Neutrophil (primary cell): Measurements from ENCODE around the gene BANP.
"Not testable (repeated sequence)": the region's sequence is repeated elsewhere in the genome, so short reads cannot be mapped to it uniquely, and the experiment has no call there.

ENCODE experiments used
- H3K27ac ChIP-seq: fragments of 200-600 bp; sonication (generic); 2 replicates; pipeline ENCODE4 v1.5.1; 2016; ENCODE audit warnings: mild to moderate bottlenecking, moderate library complexity
- H3K27me3 ChIP-seq: fragments of 200-600 bp; sonication (generic); 2 replicates; pipeline ENCODE4 v1.6.0; 2016; ENCODE audit warnings: mild to moderate bottlenecking
- H3K36me3 ChIP-seq: fragments of 200-600 bp; sonication (generic); 2 replicates; pipeline ENCODE4 v1.5.1; 2017
- H3K4me1 ChIP-seq, 2 experiments: fragments of 200-600 bp in 1 of 2; sonication (generic) in 1 of 2; 1 replicate in 1 of 2; 2 replicates in 1 of 2; pipeline versions ENCODE4 v1.5.1 to v1.6.1; 2013 to 2016; ENCODE audit warnings: low read depth in 1 of 2, low read length in 1 of 2, mild to moderate bottlenecking in 1 of 2, moderate library complexity in 1 of 2; ENCODE audit not compliant: control insufficient read depth in 1 of 2, insufficient read depth in 1 of 2
- H3K4me3 ChIP-seq, 2 experiments: fragments of 200-600 bp in 1 of 2; sonication (generic) in 1 of 2; 1 replicate in 1 of 2; 2 replicates in 1 of 2; pipeline ENCODE4 v1.5.1; 2013 to 2016; ENCODE audit warnings: low read depth in 1 of 2, low read length in 1 of 2, mild to moderate bottlenecking in 1 of 2, moderate library complexity in 1 of 2
- H3K9me3 ChIP-seq: fragments of 200-600 bp; sonication (generic); 2 replicates; pipeline ENCODE4 v1.5.1; 2016
- TF ChIP-seq, protein P1 (sequence below): fragments of 200-600 bp; sonication (generic); IDR thresholded peaks from 2 replicates; pipeline ENCODE4 v1.5.1; 2016; ENCODE audit warnings: antibody characterized with exemption

The BANP gene

DNA sequence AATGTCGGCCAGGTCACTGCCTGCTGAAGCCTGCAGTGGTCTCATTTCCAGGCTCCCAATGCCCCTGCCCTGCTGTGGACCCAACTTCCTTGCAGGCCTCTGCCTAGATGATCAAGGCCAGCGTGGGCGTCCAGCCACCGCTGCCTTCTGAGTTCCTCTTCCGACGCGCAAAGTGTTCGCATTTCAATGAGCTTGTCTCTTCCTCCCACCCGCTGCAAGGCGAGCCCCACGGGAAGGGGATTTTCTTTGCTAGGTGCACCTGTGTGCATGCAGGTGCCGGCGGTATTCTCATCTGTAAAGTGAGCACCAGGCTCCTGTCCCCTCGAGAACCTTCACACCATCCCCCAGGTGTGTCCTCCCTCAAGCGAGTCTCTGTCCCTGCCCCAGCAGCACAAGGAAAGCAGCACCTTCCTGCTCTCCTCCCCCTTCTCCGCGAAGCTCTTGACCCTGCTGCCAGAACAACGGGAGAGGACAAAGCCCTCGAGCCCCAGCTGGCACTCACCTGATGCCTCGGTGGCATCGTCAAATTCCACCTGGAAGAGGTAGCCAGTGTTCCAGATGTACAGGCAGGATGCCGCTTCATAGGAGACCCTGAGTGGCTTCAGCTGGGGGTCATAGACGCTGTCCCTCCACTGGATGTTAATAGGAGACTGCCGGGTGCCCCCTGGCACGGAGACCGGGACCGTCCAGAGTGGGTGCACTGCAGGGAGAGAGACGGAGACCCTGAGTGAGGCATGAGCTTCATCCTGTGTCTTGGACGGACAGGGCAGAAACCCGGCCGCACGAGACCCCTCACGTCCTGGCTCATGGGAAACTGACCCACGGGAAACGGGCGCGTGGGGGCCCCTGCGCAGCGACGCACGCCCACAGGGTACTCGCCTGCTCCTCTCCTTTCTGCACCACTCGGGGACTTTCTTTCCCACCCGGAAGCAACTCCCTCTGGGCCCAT is 24.7 kb upstream of the BANP start:
- Histone ChIP-seq H3K36me3 (no peaks in the 10 kb centered on the region), H3K27ac (no peak overlapping the region), H3K9me3 (no peaks in the 10 kb centered on the region), H3K4me1 (peaks cover 0 to 6% of the 10 kb centered on the region in 2 experiments), H3K4me3 (no peak overlapping the region), H3K27me3 (peaks cover 17% of the 10 kb centered on the region)
- TF ChIP-seq, protein P1, sequence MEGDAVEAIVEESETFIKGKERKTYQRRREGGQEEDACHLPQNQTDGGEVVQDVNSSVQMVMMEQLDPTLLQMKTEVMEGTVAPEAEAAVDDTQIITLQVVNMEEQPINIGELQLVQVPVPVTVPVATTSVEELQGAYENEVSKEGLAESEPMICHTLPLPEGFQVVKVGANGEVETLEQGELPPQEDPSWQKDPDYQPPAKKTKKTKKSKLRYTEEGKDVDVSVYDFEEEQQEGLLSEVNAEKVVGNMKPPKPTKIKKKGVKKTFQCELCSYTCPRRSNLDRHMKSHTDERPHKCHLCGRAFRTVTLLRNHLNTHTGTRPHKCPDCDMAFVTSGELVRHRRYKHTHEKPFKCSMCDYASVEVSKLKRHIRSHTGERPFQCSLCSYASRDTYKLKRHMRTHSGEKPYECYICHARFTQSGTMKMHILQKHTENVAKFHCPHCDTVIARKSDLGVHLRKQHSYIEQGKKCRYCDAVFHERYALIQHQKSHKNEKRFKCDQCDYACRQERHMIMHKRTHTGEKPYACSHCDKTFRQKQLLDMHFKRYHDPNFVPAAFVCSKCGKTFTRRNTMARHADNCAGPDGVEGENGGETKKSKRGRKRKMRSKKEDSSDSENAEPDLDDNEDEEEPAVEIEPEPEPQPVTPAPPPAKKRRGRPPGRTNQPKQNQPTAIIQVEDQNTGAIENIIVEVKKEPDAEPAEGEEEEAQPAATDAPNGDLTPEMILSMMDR = no peak

DNA sequence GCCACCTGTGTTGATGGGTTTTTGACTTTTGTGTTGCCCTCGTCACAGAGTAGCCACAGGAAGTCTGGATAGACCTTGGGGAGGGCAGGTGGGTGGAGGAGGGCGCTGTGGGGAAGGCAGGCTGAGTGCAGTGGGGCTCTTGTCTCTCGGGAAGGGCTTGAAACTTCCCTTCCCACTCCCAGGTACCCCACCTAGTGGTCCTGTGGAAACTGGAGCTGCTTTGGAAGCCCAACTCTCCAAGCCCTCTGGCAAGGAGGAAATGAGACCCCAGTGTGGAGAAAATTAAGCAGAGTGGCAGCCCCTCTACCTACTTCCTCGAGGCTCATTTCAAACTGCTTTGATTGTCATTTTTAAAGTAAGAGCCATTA is 24.1 kb upstream of the BANP start:
- Histone ChIP-seq H3K9me3 (no peaks in the 10 kb centered on the region), H3K27ac (no peak overlapping the region), H3K36me3 (no peaks in the 10 kb centered on the region), H3K4me1 (peaks cover 0 to 6% of the 10 kb centered on the region in 2 experiments), H3K4me3 (no peak overlapping the region), H3K27me3 (peaks cover 17% of the 10 kb centered on the region)
- TF ChIP-seq, protein P1 = no peak

DNA sequence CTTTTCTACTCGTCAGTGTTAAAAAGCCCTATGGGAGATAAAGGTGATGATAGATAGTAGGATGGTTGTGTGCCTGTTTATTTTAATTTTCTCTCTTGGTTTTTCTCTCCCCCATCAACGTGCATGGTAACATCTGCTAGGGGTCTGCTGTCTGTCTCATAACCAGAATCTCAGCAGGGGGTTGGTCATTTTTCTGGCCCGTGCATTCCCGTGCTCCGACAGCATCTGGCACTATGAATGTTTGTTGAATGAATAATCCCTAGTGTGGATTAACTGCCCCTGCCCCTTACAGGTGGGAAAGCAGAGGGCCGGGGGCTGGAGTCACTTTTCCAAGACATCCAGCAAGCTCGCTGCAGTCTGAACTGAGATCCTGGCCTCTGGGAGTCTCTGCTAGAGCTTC is 21.2 kb upstream of the BANP start:
- Histone ChIP-seq H3K27me3 (peaks cover 17% of the 10 kb centered on the region), H3K4me1 (peaks cover 0 to 6% of the 10 kb centered on the region in 2 experiments), H3K36me3 (no peaks in the 10 kb centered on the region), H3K9me3 (no peaks in the 10 kb centered on the region), H3K4me3 (no peak overlapping the region), H3K27ac (no peak overlapping the region)
- TF ChIP-seq, protein P1 = no peak

DNA sequence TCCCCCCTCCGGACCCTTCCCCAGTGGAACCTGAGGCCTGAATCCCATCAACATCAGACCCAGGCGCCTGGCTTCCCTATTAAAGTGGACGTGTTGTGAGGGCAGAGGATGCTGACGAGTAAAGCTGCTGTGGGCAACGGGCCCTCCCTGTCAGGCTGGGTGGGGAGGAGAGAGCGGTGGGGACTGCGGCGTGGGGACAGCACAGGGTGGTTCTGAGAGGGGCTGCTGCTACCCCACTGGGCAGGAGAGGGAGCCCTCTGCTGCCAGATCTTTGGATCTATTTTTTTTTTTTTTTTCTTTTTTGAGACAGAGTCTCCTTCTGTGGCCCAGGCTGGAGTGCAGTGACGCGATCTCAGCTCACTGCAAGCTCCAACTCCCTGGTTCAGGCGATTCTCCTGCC is 20.8 kb upstream of the BANP start:
- Histone ChIP-seq H3K4me1 (peaks cover 0 to 6% of the 10 kb centered on the region in 2 experiments), H3K27ac (no peak overlapping the region), H3K9me3 (no peaks in the 10 kb centered on the region), H3K36me3 (no peaks in the 10 kb centered on the region), H3K27me3 (peaks cover 17% of the 10 kb centered on the region), H3K4me3 (no peak overlapping the region)
- TF ChIP-seq, protein P1 = no peak

DNA sequence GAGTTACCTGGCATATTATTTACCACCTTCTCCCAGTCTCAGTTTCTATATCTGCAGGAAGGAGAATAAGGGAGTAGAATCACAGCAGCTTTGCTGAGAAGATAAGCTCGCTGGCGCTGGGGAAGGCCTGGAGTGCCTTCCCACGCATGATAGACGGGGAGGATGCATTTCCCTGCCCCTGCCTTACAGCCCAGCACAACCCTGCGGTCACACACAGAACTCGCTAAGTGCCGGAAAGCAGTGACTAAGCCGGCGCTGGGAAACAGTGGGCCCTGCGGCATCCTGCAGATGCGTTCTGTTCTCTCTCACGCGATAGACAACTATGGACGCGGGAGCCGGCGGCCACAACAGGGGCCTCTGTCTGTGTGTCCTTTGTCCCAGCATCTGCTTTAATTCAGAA is 19.7 kb upstream of the BANP start:
- TF ChIP-seq, protein P1 = no peak
- H3K4me1 ChIP-seq = no peaks in the 10 kb centered on the region
- H3K9me3 ChIP-seq = no peaks in the 10 kb centered on the region
- no peak overlapping the region for H3K27ac ChIP-seq
- H3K4me3 ChIP-seq = no peak overlapping the region
- H3K36me3 ChIP-seq = no peaks in the 10 kb centered on the region
- H3K27me3 ChIP-seq = peaks cover 12% of the 10 kb centered on the region

DNA sequence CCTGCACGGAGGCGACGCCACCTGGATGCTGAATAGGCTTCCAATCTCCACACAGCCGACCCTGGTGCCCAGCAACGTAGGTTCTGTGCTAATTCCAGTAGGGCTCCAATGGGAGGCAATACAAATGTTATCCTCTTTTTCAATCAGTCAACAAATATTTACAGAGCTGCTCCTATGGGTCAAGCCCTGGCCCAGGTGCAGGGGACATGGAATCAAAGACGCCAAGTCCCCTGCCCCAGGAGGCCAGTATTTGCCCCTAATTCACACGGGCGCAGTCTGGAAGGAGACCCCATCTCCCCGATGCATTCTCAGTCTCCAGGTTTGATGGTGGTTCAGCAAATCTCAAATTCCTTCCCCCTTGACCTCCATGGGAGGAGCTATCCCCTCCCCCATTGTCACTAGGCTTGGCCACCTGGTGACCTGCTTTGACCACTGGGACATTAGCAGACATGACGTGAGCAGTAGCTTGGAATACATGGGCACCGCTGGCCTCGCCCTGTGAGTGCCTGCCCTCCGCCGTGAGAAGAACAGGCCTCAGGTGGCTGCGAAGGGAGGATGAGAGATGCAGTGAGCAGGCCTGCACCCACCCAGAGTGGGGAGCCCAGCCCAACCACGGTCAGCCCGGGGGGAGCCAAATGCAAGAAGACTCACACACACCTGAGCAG is 18.6 kb upstream of the BANP start:
- not testable (repeated sequence) for H3K9me3 ChIP-seq, H3K36me3 ChIP-seq, H3K4me3 ChIP-seq, H3K27me3 ChIP-seq, H3K27ac ChIP-seq, H3K4me1 ChIP-seq
